GM18873 (cell line): ENCODE data around the gene PKD1.

Experiments
- ATAC-seq: cut with Tn5 transposase; IDR thresholded peaks from one replicate; pipeline ENCODE4 v1.9.1; 2021; ENCODE audit warnings: mild to moderate bottlenecking, moderate library complexity, moderate number of reproducible peaks; ENCODE audit not compliant: unreplicated experiment, low FRiP score

Gene PKD1

GRCh38 chr16:2057438-2057837, 78.3 kb downstream of the PKD1 start:
- no peak for ATAC-seq

- ATAC-seq = no peak
Measured at GRCh38 chr16:2056681-2057407, 78.9 kb downstream of the PKD1 start.

- ATAC-seq = no peak
Measured at GRCh38 chr16:2056077-2056476, 79.6 kb downstream of the PKD1 start.

- ATAC-seq = no peak
Measured at GRCh38 chr16:2054543-2055245, 81.0 kb downstream of the PKD1 start.

GRCh38 chr16:2053897-2054296, 81.8 kb downstream of the PKD1 start:
- ATAC-seq = no peak

- no peak for ATAC-seq
Measured at GRCh38 chr16:2053211-2053610, 82.5 kb downstream of the PKD1 start.

GRCh38 chr16:2048116-2048543, 87.6 kb downstream of the PKD1 start:
- ATAC-seq = no peak

- ATAC-seq = peak; percentile 91
Measured at GRCh38 chr16:2047330-2048115, 88.2 kb downstream of the PKD1 start, which contains the start of the genes NTHL1 and TSC2. Gene NTHL1, minus strand, starts transcription at chr16:2047834. Its CDS starts 11 bp downstream, at chr16:2047823. Gene TSC2, plus strand, starts transcription at chr16:2047985. Its CDS starts 631 bp downstream, at chr16:2048616.

- ATAC-seq = no peak
Measured at GRCh38 chr16:2046893-2047329, 88.8 kb downstream of the PKD1 start.

- ATAC-seq = no peak
Measured at GRCh38 chr16:2045965-2046892, 89.5 kb downstream of the PKD1 start.

GRCh38 chr16:2044541-2044940, 91.2 kb downstream of the PKD1 start:
- ATAC-seq = no peak

- no peak for ATAC-seq
Measured at GRCh38 chr16:2043667-2044451, 91.8 kb downstream of the PKD1 start.

- ATAC-seq = no peak
Measured at GRCh38 chr16:2042986-2043666, 92.6 kb downstream of the PKD1 start.

GRCh38 chr16:2042171-2042985, 93.3 kb downstream of the PKD1 start:
- no peak for ATAC-seq

GRCh38 chr16:2040787-2041522, 94.7 kb downstream of the PKD1 start:
- ATAC-seq = no peak

GRCh38 chr16:2040041-2040786, 95.5 kb downstream of the PKD1 start:
- ATAC-seq = no peak
